Activated CD4-positive, alpha-beta T cell treated with anti-CD3 and anti-CD28 coated beads, Interleukin-2, amount 10 ng/mL, durations not matched to agents 7 days and 5 days (primary cell): ENCODE data around the gene PRTN3. TPM values are rescaled to one million over a fixed set of nuclear protein-coding genes. Genes with fewer than 3 reads are reported as not detected.
"Not testable (repeated sequence)": the region's sequence is repeated elsewhere in the genome, so short reads cannot be mapped to it uniquely, and the experiment has no call there.

Experiments used
- CTCF ChIA-PET: fragments of 350-600 bp; sonication (Branson Sonifier 250); formaldehyde crosslinking; loops from one replicate; lab custom pipeline; 2021; ENCODE audit warnings: antibody characterized with exemption; lab: Charles Lee
- POLR2A ChIA-PET: fragments of 350-600 bp; sonication (Branson Sonifier 250); formaldehyde crosslinking; loops from one replicate; lab custom pipeline; 2021; ENCODE audit warnings: antibody characterized with exemption; lab: Charles Lee
- DNase-seq: peaks from one replicate; pipeline ENCODE4 v3.0.0-alpha.2; 2020
- H3K27ac Mint-ChIP-seq: one replicate; pipeline ENCODE4 v1.8.0; 2021; ENCODE audit warnings: mild to moderate bottlenecking, moderate library complexity, mixed read lengths
- H3K27me3 Mint-ChIP-seq: one replicate; pipeline ENCODE4 v1.8.0; 2021; ENCODE audit warnings: mixed read lengths
- H3K36me3 Mint-ChIP-seq: one replicate; pipeline ENCODE4 v1.8.0; 2021; ENCODE audit warnings: low read depth, mixed read lengths
- H3K4me1 Mint-ChIP-seq: one replicate; pipeline ENCODE4 v1.8.0; 2021; ENCODE audit warnings: mixed read lengths
- H3K4me3 Mint-ChIP-seq: one replicate; pipeline ENCODE4 v1.8.0; 2021; ENCODE audit warnings: mild to moderate bottlenecking, moderate library complexity, mixed read lengths
- H3K9me3 Mint-ChIP-seq: one replicate; pipeline ENCODE4 v1.8.0; 2021; ENCODE audit warnings: mixed read lengths
- total RNA-seq, 2 experiments: library from RNA; stranded (reverse); gene quantifications; one replicate each; pipeline ENCODE4 v1.2.3, GENCODE V29; 2021

The PRTN3 gene
- total RNA-seq, 2 experiments from 2014 or later = not detected

- no peak overlapping the region for H3K4me3 Mint-ChIP-seq
- H3K27ac Mint-ChIP-seq = no peak overlapping the region
- peaks cover 2% of the 10 kb centered on the region for H3K27me3 Mint-ChIP-seq
- peaks cover 8% of the 10 kb centered on the region for H3K9me3 Mint-ChIP-seq
- ChIA-PET POLR2A (no interaction called here), CTCF (no interaction called here)
- no peaks in the 10 kb centered on the region for H3K4me1 Mint-ChIP-seq
- peaks cover 36% of the 10 kb centered on the region for H3K36me3 Mint-ChIP-seq
- no peak for DNase-seq
Measured at GRCh38 chr19:815079-815774, 25.6 kb upstream of the PRTN3 start.

DNA sequence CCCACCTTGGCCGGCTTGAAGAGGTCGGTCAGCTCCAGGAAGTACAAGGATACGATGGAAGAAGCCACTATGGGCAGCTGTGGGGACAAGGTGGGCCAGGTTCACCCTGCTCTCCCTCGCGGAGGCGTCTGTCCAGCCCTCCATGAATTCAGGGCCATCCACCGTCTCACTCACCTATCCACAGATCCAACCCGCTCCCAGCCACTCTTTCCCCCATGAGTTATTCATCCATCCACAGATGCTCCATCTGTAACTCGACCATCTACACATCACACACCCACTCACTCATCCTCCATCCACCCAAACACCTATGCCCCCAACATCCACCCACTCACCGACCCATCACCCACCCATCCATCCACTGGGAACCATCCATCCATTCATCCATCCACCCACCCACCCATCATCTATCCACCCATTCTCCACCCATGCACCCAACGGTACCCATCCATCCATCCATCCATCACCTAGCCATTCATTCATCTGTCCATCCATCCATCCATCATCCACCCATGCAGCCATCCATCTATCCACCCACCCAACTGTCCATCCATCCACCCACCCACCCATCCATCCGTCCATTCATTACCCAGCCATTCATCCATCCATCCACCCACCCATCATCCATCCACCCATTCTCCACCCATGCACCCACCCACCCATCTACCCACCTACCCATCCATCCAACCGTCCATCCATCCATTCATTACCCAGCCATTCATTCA is 24.9 kb upstream of the PRTN3 start:
- ChIA-PET CTCF (no interaction called here), POLR2A (no interaction called here)
- no peak for DNase-seq
- peaks cover 4% of the 10 kb centered on the region for H3K27me3 Mint-ChIP-seq
- no peak overlapping the region for H3K27ac Mint-ChIP-seq
- H3K4me1 Mint-ChIP-seq = no peaks in the 10 kb centered on the region
- no peak overlapping the region for H3K4me3 Mint-ChIP-seq
- peaks cover 31% of the 10 kb centered on the region for H3K36me3 Mint-ChIP-seq
- peaks cover 8% of the 10 kb centered on the region for H3K9me3 Mint-ChIP-seq

- peaks cover 6% of the 10 kb centered on the region for H3K27me3 Mint-ChIP-seq
- ChIA-PET POLR2A (no interaction called here), CTCF (no interaction called here)
- H3K4me3 Mint-ChIP-seq = no peak overlapping the region
- peaks cover 8% of the 10 kb centered on the region for H3K9me3 Mint-ChIP-seq
- H3K36me3 Mint-ChIP-seq = peaks cover 28% of the 10 kb centered on the region
- H3K27ac Mint-ChIP-seq = no peak overlapping the region
- H3K4me1 Mint-ChIP-seq = no peaks in the 10 kb centered on the region
- DNase-seq = no peak
Measured at GRCh38 chr19:816500-816857, 24.3 kb upstream of the PRTN3 start.

- H3K4me3 Mint-ChIP-seq, H3K27ac Mint-ChIP-seq, H3K36me3 Mint-ChIP-seq, H3K9me3 Mint-ChIP-seq, POLR2A ChIA-PET, H3K4me1 Mint-ChIP-seq, DNase-seq: not testable (repeated sequence)
- peaks cover 21% of the 10 kb centered on the region for H3K27me3 Mint-ChIP-seq
- CTCF ChIA-PET = interaction anchor here (0.6 kb wide), 1 partner anchor 263 kb away, joined by 3 read pairs; no protein-coding TSS in a partner anchor
Measured at GRCh38 chr19:820212-820611, 20.6 kb upstream of the PRTN3 start.

DNA sequence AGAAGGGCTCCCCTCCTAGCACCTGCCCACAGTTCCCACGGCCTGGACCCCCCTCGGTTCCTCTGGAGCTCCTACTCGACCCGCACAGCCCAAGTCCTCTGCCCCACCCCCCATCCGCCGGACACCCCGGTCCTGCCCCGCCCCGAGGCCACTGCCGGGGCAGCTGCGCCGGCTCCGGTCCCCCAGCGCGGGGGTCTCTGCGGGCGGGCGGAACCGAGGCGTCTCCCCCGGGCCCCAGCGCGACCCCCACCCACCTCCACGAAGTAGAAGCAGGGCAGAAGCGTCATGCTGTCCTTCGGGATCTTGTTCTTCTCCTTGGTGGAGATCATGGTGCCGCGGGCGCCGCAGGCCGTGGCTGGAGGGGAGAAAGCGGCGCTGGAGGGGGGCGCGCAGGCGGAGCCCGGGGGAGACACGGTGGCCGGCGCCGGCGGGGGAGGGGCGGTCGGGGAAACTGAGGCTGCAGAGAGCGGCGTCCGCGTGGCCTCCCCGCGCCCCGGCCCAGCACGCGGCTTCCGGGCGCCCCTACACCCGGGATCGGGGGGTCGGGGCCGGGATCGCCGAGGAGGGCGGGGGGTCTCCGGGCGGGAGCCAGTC is 19.5 kb upstream of the PRTN3 start:
- no peak overlapping the region for H3K27ac Mint-ChIP-seq
- DNase-seq = no peak
- no peaks in the 10 kb centered on the region for H3K4me1 Mint-ChIP-seq
- ChIA-PET CTCF (no interaction called here), POLR2A (no interaction called here)
- H3K9me3 Mint-ChIP-seq = peaks cover 2% of the 10 kb centered on the region
- peaks cover 21% of the 10 kb centered on the region for H3K27me3 Mint-ChIP-seq
- peaks cover 4% of the 10 kb centered on the region for H3K36me3 Mint-ChIP-seq
- no peak overlapping the region for H3K4me3 Mint-ChIP-seq

DNA sequence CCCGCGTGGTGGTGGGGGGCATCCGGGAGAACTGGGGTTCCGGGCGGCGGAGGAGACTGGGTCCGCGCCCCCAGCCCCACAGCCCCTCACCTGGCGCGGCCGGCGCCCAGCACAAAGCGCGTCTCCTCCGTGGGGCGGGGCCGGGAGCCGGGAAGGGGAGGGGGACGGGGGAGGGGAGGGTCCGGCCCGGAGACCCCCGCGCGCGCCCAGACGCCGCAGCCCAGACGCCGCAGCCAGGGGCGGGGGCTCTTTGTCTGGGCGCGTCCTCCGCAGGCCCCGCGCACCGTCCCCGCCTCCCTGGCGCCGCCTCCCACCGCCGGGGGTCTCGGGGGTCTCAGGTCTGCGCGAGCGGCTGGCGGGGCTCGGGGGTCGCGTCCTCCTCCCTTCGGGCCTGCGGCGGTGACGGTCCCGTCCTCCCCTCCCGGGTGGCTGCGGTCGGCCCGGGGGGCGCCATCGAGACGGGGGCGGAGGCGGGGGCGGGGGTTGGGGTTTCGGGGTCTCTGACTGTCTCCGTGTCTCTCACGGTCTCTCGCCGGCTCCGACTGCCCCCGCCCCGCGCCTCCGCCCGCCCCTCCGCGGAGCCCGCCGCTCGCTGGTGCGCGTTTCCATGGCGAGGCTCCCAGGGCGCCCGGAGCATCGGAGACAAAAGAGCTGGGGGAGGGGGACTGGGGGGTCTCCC is 18.8 kb upstream of the PRTN3 start, which contains the start of gene PLPPR3:
PLPPR3 (minus strand) TSS at position 131 of the 679 bp plus-strand sequence. CDS start 396 bp downstream, outside the sequence.
- Mint-ChIP-seq H3K27ac (no peak within 1 kb of the TSS), H3K4me3 (no peak within 1 kb of the TSS), H3K9me3 (no peaks in the 10 kb centered on the region), H3K36me3 (no peaks in the 10 kb centered on the region), H3K4me1 (no peaks in the 10 kb centered on the region), H3K27me3 (peaks cover 21% of the 10 kb centered on the region)
- ChIA-PET CTCF (no interaction called here), POLR2A (no interaction called here)
- no peak for DNase-seq

- ChIA-PET POLR2A (no interaction called here), CTCF (no interaction called here)
- Mint-ChIP-seq H3K27ac (no peak overlapping the region), H3K27me3 (peaks cover 21% of the 10 kb centered on the region), H3K36me3 (no peaks in the 10 kb centered on the region), H3K4me3 (no peak overlapping the region), H3K9me3 (no peaks in the 10 kb centered on the region), H3K4me1 (no peaks in the 10 kb centered on the region)
- DNase-seq = no peak
Measured at GRCh38 chr19:823565-824121, 17.2 kb upstream of the PRTN3 start.

DNA sequence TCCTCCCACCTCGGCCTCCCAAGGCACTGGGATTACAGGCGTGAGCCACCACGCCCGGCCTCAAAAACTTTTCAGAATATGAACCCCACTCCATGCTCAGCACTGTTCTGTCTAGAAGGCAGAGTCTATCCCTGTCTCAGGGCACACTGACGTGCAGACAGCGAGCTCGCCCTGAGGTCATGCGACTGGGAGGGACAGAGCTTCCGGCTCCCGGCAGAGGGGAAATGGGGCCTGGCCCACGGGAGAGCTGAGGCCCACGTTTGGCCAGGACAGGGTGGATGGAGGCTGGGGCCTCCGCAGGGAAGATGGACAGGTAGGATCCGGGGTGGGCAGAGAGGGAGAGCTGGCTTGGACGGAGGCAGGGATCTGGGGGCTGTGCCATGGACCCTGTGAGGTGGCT is 15.9 kb upstream of the PRTN3 start:
- CTCF ChIA-PET = no interaction called here
- POLR2A ChIA-PET = no interaction called here
- peaks cover 20% of the 10 kb centered on the region for H3K27me3 Mint-ChIP-seq

GRCh38 chr19:825897-826644 is 14.7 kb upstream of the PRTN3 start:
- DNase-seq = no peak
- no peaks in the 10 kb centered on the region for H3K9me3 Mint-ChIP-seq
- H3K36me3 Mint-ChIP-seq = no peaks in the 10 kb centered on the region
- H3K4me3 Mint-ChIP-seq = no peak overlapping the region
- H3K27ac Mint-ChIP-seq = no peak overlapping the region
- ChIA-PET CTCF (interaction anchor here (0.6 to 1.2 kb wide), 2 partner anchors 27 to 1736 kb away, joined by 3 read pairs; no protein-coding TSS in a partner anchor), POLR2A (no interaction called here)
- no peaks in the 10 kb centered on the region for H3K4me1 Mint-ChIP-seq
- H3K27me3 Mint-ChIP-seq = peaks cover 16% of the 10 kb centered on the region

More for the DNA sequence above, 15.9 kb upstream of the PRTN3 start:
- Mint-ChIP-seq H3K27ac (no peak overlapping the region), H3K4me1 (no peaks in the 10 kb centered on the region), H3K4me3 (no peak overlapping the region), H3K36me3 (no peaks in the 10 kb centered on the region), H3K9me3 (no peaks in the 10 kb centered on the region)
- no peak for DNase-seq

- ChIA-PET CTCF (interaction anchor here (1.2 kb wide), 1 partner anchor 75 kb away, joined by 3 read pairs; no protein-coding TSS in a partner anchor), POLR2A (no interaction called here)
- DNase-seq = no peak
- peaks cover 15% of the 10 kb centered on the region for H3K27me3 Mint-ChIP-seq
- H3K36me3 Mint-ChIP-seq = no peaks in the 10 kb centered on the region
- H3K27ac Mint-ChIP-seq = no peak overlapping the region
- no peaks in the 10 kb centered on the region for H3K4me1 Mint-ChIP-seq
- no peaks in the 10 kb centered on the region for H3K9me3 Mint-ChIP-seq
- no peak overlapping the region for H3K4me3 Mint-ChIP-seq
Measured at GRCh38 chr19:827314-827709, 13.5 kb upstream of the PRTN3 start.

DNA sequence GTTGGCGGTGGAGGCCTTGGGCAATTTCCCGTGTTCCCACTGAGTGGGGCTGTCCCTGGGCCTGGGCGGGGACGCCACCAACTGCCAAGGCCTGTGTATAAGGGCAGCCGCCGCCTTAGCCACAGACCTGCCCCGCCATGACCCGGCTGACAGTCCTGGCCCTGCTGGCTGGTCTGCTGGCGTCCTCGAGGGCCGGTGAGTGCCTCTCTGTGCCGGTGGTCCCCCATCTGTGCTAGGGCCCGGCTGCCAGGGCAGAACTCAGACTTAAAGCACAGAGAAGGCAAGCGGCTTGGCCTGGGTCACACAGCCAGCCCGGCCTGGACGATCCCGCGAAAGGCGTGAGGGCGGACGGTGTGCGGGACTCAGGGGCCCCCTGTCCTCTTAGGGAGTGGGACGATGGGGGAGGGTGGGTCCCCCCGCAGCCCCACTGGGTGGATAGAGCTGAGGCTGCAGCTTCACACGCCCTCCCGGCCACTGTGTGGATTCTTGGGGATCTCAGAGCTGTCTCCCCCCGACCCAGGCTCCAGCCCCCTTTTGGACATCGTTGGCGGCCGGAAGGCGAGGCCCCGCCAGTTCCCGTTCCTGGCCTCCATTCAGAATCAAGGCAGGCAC is 13.0 kb upstream of the PRTN3 start, which contains the start of gene AZU1:
AZU1 (plus strand) TSS at position 128 of the 612 bp plus-strand sequence; CDS start at position 138, 10 bp downstream.
- Mint-ChIP-seq H3K27me3 (peaks cover 11% of the 10 kb centered on the region), H3K4me1 (no peaks in the 10 kb centered on the region), H3K36me3 (no peaks in the 10 kb centered on the region), H3K27ac (no peak within 1 kb of the TSS), H3K9me3 (no peaks in the 10 kb centered on the region), H3K4me3 (no peak within 1 kb of the TSS)
- CTCF ChIA-PET = interaction anchor here (1.2 kb wide), 1 partner anchor 75 kb away, joined by 3 read pairs; no protein-coding TSS in a partner anchor
- no peak for DNase-seq
- POLR2A ChIA-PET = no interaction called here
